Anterior cingulate cortex (tissue), 58 donors: ENCODE measurements around the gene MID2.
"Not testable (repeated sequence)": the region's sequence is repeated elsewhere in the genome, so short reads cannot be mapped to it uniquely, and the experiment has no call there.

Experiments
- DNase-seq, 58 donors: peaks; one replicate each; lab custom pipeline; 2025; lab: John Stamatoyannopoulos, UW

Gene MID2

GRCh38 chrX:107935664-107936433 lies 110.2 kb downstream of the MID2 start:
- peak in 9 of 58 donors; percentile 0 to 30 (median 5) for DNase-seq

DNA sequence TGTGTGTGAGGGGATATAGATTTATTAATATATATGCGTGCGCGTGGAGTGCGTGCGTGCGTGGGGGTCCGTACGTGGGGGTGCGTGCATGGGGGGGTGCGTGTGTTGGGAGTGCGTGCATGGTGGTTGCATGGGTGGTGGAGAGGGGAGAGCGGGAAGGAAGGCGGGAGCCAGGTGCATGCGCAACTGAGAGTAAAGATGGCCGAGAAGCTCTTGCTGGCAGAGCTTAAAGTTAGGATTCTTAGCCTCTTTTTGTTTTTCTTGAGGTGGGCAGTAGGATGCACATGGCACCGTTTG lies 110.7 kb downstream of the MID2 start:
- peak in 4 of 58 donors; percentile 0 to 5 (median 4) for DNase-seq

DNA sequence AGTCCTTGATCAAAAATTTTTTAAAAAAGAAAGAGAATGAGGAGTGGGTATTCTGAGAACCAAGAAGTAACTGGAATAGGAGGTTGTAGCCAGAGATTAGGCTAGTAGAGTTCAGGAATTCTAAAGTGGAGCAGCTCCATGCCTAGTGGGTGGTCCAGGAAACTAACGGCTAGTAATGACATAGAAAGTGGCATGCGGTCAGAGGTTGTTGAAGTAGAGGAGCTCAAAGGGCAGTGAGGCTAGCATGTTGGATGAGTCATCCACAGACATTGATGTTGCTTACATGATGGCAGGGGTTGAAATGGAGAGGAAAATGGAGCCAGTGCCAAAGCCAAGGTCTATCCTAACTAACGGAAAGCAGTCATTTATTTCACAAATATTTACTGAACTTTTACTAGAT lies 114.4 kb downstream of the MID2 start:
- DNase-seq: no peak

DNA sequence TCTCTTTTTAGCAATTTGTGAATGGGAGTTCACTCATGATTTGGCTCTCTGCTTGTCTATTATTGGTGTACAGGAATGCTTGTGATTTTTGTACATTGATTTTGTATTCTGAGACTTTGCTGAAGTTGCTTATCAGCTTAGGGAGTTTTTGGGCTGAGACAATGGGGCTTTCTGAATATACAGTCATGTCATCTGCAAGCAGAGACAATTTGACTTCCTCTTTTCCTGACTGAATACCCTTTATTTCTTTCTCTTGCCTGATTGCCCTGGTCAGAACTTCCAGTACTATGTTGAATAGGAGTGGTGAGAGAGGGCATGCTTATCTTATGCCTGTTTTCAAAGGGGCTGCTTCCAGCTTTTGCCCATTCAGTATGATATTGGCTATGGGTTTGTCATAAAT lies 129.7 kb downstream of the MID2 start:
- DNase-seq: not testable (repeated sequence)

DNA sequence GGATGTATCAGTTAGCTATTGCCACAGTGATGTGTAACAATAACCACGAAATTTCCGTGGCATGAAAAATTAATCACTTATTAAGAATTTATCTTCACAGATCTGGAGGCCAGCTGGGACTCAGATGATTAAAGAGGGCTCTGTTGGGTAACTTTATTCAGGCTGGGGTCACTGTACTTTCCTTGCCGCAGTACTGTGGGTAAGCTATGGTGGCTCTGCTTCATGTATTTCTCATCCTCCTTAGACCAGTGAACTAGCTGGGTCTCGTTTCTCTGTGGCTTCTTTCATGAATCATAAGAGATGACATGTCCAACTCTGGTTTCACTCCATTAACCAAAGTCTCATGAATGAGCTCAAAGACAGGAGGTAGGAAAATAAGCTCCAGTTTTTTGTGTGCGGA lies 143.0 kb downstream of the MID2 start:
- no peak for DNase-seq

- no peak for DNase-seq
Measured at GRCh38 chrX:107970073-107970472, 144.4 kb downstream of the MID2 start.

DNA sequence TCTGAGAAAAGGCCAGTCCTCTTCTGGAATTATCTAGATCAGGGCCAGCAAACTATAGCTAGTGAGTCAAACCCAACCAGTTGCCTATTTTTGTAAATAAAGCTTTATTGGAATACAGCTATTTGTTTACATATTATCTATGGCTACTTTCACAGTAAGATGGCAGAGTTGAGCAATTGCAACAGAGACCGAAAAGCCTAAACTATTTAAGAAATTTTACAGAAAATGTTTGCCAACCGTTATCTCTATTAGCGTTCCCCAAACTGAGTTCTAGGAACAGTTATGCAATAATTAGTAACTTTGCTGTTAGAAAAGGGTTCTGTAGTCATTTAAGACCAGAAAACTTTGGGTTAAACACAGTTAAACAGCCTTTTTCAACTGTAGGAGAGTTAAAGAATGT lies 146.0 kb downstream of the MID2 start:
- no peak for DNase-seq
